Panc1 (cell line): ENCODE results near the gene GPR158. TPM values are rescaled to one million over a fixed set of nuclear protein-coding genes. Genes with fewer than 3 reads are reported as not detected.

Experiments
- ATAC-seq: fragments of 200-7000 bp; cut with Tn5 transposase; 2 replicates; pipeline ENCODE4 v1.9.1; 2020; ENCODE audit warnings: mild to moderate bottlenecking, moderate library complexity
- BruUV-seq: library from RNA; stranded (reverse); fragments of 400-500 nt; replicated peaks from 2 replicates; lab custom pipeline; 2021; lab: Mats Ljungman, UMichigan
- CTCF ChIA-PET: fragments of 300-600 bp; sonication (Branson Sonifier 250); formaldehyde crosslinking; loops from one replicate; lab custom pipeline; 2022; ENCODE audit warnings: antibody characterized with exemption; lab: Charles Lee
- POLR2A ChIA-PET: fragments of 300-600 bp; sonication (Branson Sonifier 250); formaldehyde crosslinking; loops from one replicate; lab custom pipeline; 2022; ENCODE audit warnings: antibody characterized with exemption; lab: Charles Lee
- DNase-seq: peaks from one replicate; pipeline ENCODE4 v3.0.0-alpha.2; 2010; ENCODE audit warnings: low read depth, low spot score
- H3K27ac ChIP-seq: 2 replicates; pipeline ENCODE4 v1.5.1; 2011; ENCODE audit warnings: mild to moderate bottlenecking, low read length, inconsistent platforms
- H3K27me3 ChIP-seq: fragments of 200-500 bp; sonication (Bioruptor generic); 2 replicates; pipeline ENCODE4 v1.6.0; 2014; ENCODE audit warnings: low read length, inconsistent platforms; ENCODE audit not compliant: control insufficient read depth, insufficient read depth
- H3K36me3 ChIP-seq: fragments of 200-500 bp; sonication (Bioruptor generic); 2 replicates; pipeline ENCODE4 v1.5.1; 2014; ENCODE audit warnings: inconsistent platforms, mild to moderate bottlenecking, low read length, moderate library complexity; ENCODE audit not compliant: control insufficient read depth, insufficient read depth
- H3K4me1 ChIP-seq: 2 replicates; pipeline ENCODE4 v1.5.1; 2011; ENCODE audit warnings: inconsistent platforms, mild to moderate bottlenecking, low read length, moderate library complexity; ENCODE audit not compliant: control insufficient read depth, insufficient read depth
- H3K4me3 ChIP-seq, 2 experiments: 2 replicates each; pipeline ENCODE4 v1.5.1; 2011 to 2012; ENCODE audit warnings: low read depth in 2 of 2, low read length in 2 of 2, mild to moderate bottlenecking in 2 of 2, inconsistent platforms in 1 of 2, moderate library complexity in 1 of 2
- H3K9me3 ChIP-seq: fragments of 200-500 bp; sonication (Bioruptor generic); 2 replicates; pipeline ENCODE4 v1.5.1; 2014; ENCODE audit warnings: low read depth, mild to moderate bottlenecking, inconsistent platforms, low read length, moderate library complexity; ENCODE audit not compliant: control insufficient read depth, insufficient read depth
- CTCF ChIP-seq: fragments of 450-650 bp; IDR thresholded peaks from 2 replicates; pipeline ENCODE4 v1.5.1; 2017; ENCODE audit warnings: mild to moderate bottlenecking
- POLR2AphosphoS5 ChIP-seq: IDR thresholded peaks from 2 replicates; pipeline ENCODE4 v1.6.1; 2012; ENCODE audit warnings: mild to moderate bottlenecking, low read depth, low read length, moderate library complexity
- SIN3A ChIP-seq: IDR thresholded peaks from 2 replicates; pipeline ENCODE4 v1.6.1; 2012; ENCODE audit warnings: low read depth, mild to moderate bottlenecking, low read length, moderate library complexity, borderline replicate concordance; ENCODE audit not compliant: insufficient read depth
- TCF7L2 ChIP-seq: IDR thresholded peaks from 2 replicates; pipeline ENCODE4 v1.6.1; 2011; ENCODE audit warnings: mild to moderate bottlenecking, low read depth, low read length, inconsistent platforms
- in situ Hi-C: cut with HindIII; loops from 2 replicates; pipeline ENCODE4 v1.10.0; 2016; ENCODE audit warnings: low sequenced_read_pairs, low pct_unique_long_range_greater_than_20kb
- intact Hi-C: fragments of 100-400 bp; cut with micrococcal nuclease; formaldehyde crosslinking; loops from one replicate; pipeline ENCODE4 v1.10.0; 2022; ENCODE audit not compliant: unreplicated experiment
- total RNA-seq: library from RNA; stranded (reverse); gene quantifications from one replicate; pipeline ENCODE4 v1.2.1, GENCODE V29; 2021; ENCODE audit not compliant: unreplicated experiment
- TF ChIP-seq, protein P1 (sequence below), 2 experiments: IDR thresholded peaks; 2 replicates each; pipeline ENCODE4 v1.6.1; 2011 to 2012; ENCODE audit warnings: low read depth in 2 of 2, control low read depth in 1 of 2, low read length in 1 of 2, mild to moderate bottlenecking in 1 of 2, moderate library complexity in 1 of 2; ENCODE audit not compliant: insufficient read depth in 1 of 2

The GPR158 gene
- total RNA-seq, 1 experiment from 2014 or later: 0.64 TPM

- POLR2A ChIA-PET: no interaction called here
- BruUV-seq: no TSS peak
Observed at GRCh38 chr10:25398680-25399079, 223.9 kb downstream of the GPR158 start.

DNA sequence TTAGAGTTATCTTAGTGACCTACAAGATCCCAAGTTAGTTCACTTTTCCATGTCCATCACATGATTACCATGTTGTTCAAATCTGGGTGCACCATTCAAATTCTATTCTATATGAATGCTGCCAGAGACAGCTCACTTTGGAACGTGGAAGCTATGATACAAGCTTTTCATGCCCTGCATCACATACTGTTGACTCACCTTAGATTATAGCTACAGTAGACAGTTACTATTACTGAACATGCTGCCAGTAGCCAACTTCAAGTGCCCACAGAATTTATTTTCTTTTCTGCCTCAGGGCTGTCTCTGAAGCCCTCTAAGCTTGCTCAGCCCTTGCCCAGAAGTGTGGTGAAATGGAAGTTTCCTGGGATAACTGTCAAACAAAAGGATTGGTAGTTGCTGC, 231.1 kb downstream of the GPR158 start:
- in situ Hi-C loops: no loop called here
- intact Hi-C loops: no loop called here
- POLR2A ChIA-PET: no interaction called here
- Histone ChIP-seq H3K36me3 (no peaks in the 10 kb centered on the region), H3K9me3 (no peaks in the 10 kb centered on the region), H3K4me1 (no peaks in the 10 kb centered on the region), H3K4me3 (no peak overlapping the region), H3K27me3 (no peaks in the 10 kb centered on the region), H3K27ac (no peak overlapping the region)
- no peak for TF ChIP-seq POLR2AphosphoS5
- TF ChIP-seq TCF7L2: no peak
- no peak for TF ChIP-seq CTCF
- TF ChIP-seq, protein P1, sequence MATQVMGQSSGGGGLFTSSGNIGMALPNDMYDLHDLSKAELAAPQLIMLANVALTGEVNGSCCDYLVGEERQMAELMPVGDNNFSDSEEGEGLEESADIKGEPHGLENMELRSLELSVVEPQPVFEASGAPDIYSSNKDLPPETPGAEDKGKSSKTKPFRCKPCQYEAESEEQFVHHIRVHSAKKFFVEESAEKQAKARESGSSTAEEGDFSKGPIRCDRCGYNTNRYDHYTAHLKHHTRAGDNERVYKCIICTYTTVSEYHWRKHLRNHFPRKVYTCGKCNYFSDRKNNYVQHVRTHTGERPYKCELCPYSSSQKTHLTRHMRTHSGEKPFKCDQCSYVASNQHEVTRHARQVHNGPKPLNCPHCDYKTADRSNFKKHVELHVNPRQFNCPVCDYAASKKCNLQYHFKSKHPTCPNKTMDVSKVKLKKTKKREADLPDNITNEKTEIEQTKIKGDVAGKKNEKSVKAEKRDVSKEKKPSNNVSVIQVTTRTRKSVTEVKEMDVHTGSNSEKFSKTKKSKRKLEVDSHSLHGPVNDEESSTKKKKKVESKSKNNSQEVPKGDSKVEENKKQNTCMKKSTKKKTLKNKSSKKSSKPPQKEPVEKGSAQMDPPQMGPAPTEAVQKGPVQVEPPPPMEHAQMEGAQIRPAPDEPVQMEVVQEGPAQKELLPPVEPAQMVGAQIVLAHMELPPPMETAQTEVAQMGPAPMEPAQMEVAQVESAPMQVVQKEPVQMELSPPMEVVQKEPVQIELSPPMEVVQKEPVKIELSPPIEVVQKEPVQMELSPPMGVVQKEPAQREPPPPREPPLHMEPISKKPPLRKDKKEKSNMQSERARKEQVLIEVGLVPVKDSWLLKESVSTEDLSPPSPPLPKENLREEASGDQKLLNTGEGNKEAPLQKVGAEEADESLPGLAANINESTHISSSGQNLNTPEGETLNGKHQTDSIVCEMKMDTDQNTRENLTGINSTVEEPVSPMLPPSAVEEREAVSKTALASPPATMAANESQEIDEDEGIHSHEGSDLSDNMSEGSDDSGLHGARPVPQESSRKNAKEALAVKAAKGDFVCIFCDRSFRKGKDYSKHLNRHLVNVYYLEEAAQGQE (IDR thresholded peaks at IDR 0.05; ENCODE audit: insufficient read depth in 1 of 2, low read depth in 2 of 2, low read length in 1 of 2): no peak
- no peak for TF ChIP-seq SIN3A
- ATAC-seq (no peak), DNase-seq (no peak)
- no TSS peak for BruUV-seq
- CTCF ChIA-PET: no interaction called here

More at GRCh38 chr10:25398680-25399079, 223.9 kb downstream of the GPR158 start:
- in situ Hi-C loops (no loop called here), intact Hi-C loops (no loop called here)
- H3K27ac ChIP-seq: no peak overlapping the region
- no peaks in the 10 kb centered on the region for H3K9me3 ChIP-seq
- CTCF ChIA-PET: no interaction called here
- H3K4me3 ChIP-seq: no peak overlapping the region
- H3K36me3 ChIP-seq: no peaks in the 10 kb centered on the region
- no peak for TF ChIP-seq POLR2AphosphoS5
- TF ChIP-seq TCF7L2: no peak
- TF ChIP-seq SIN3A: no peak
- TF ChIP-seq CTCF: no peak
- TF ChIP-seq, protein P1 (IDR thresholded peaks at IDR 0.05; ENCODE audit: insufficient read depth in 1 of 2, low read depth in 2 of 2, low read length in 1 of 2): no peak
- ATAC-seq (no peak), DNase-seq (no peak)
- no peaks in the 10 kb centered on the region for H3K4me1 ChIP-seq
- no peaks in the 10 kb centered on the region for H3K27me3 ChIP-seq
